ENCODE measurements around the gene ZFAND6.

GRCh38 chr15:80041494-80042253 is 17.8 kb upstream of the ZFAND6 start:
- no peak for TF ChIP-seq NFXL1 (IDR thresholded peaks at IDR 0.05; ENCODE audit: borderline replicate concordance)
- no peak for TF ChIP-seq TBL1XR1 (IDR thresholded peaks at IDR 0.05; ENCODE audit: low read depth, low read length)
- no peak for TF ChIP-seq POLR2A (IDR thresholded peaks at IDR 0.05; ENCODE audit: low read depth, low read length)
- TF ChIP-seq NBN (IDR thresholded peaks at IDR 0.05): no peak
- no peak for TF ChIP-seq POLR2AphosphoS5 (IDR thresholded peaks at IDR 0.05; ENCODE audit: low read length)

Measured in GM12878 (cell line).